ENCODE data around the gene DOCK2. TPM values are rescaled to one million over a fixed set of nuclear protein-coding genes. Genes with fewer than 3 reads are reported as not detected.

The DOCK2 gene
- total and polyA plus RNA-seq, 2 of the 8 experiments (the other 6 are each of a cell fraction or from before 2014, with no cell fraction given): 3.9 to 5.7 TPM

DNA sequence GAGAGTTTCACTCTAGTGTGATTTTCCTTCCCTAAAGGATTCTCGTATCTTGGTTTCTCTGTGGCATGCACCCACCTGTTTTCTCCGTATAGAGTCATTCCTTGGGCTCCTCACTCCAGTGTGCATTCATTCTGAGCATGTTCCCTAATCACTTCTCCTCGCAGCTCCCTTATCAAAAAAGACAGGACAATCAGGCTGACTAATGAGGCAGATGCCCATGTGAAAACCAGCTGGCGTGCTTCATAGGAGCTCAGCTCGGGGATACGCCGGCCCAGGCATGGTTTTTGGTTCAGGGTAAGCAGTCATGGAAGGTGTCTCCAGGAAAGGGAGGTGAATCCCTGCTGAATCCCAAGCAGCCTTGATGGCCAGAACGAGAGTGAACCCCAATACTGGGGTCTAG lies 384.4 kb downstream of the DOCK2 start (continued):
- no peak for TF ChIP-seq ZNF274 (IDR thresholded peaks at IDR 0.05; ENCODE audit: borderline replicate concordance, extremely low read depth, low read length)
